DND-41 (cell line): ENCODE results near the gene SMC5.

ENCODE experiments used
- ATAC-seq: fragments of 200-7000 bp; cut with Tn5 transposase; 3 replicates; pipeline ENCODE4 v1.9.1; 2021; ENCODE audit warnings: low read depth; ENCODE audit not compliant: insufficient read depth
- DNase-seq: peaks from one replicate; pipeline ENCODE4 v3.0.0-alpha.2; 2020
- H2AFZ ChIP-seq: 2 replicates; pipeline ENCODE4 v1.6.0; 2012; ENCODE audit warnings: low read depth, low read length
- H3K27ac ChIP-seq: 2 replicates; pipeline ENCODE4 v1.5.1; 2012; ENCODE audit warnings: low read length, inconsistent platforms
- H3K27me3 ChIP-seq: fragments of 200-600 bp; sonication (generic); 2 replicates; pipeline ENCODE4 v1.6.0; 2012; ENCODE audit warnings: low read length, mild to moderate bottlenecking, inconsistent platforms; ENCODE audit not compliant: insufficient read depth, poor library complexity
- H3K36me3 ChIP-seq: 2 replicates; pipeline ENCODE4 v1.5.1; 2012; ENCODE audit warnings: low read length, inconsistent platforms; ENCODE audit not compliant: insufficient read depth
- H3K4me1 ChIP-seq: 2 replicates; pipeline ENCODE4 v1.5.1; 2012; ENCODE audit warnings: mild to moderate bottlenecking, low read length; ENCODE audit not compliant: insufficient read depth
- H3K4me2 ChIP-seq: 2 replicates; pipeline ENCODE4 v1.6.0; 2012; ENCODE audit warnings: mild to moderate bottlenecking, moderate library complexity, low read length, inconsistent platforms; ENCODE audit not compliant: insufficient read depth
- H3K4me3 ChIP-seq, 2 experiments: fragments of 200-600 bp in 1 of 2; shearing (Covaris generic) in 1 of 2; 2 replicates each; pipeline ENCODE4 v1.5.1; 2012 to 2016; ENCODE audit warnings: inconsistent platforms in 2 of 2, low read length in 2 of 2, mild to moderate bottlenecking in 2 of 2, low read depth in 1 of 2, moderate library complexity in 1 of 2
- H3K79me2 ChIP-seq: 2 replicates; pipeline ENCODE4 v1.6.0; 2012; ENCODE audit warnings: low read length, inconsistent platforms; ENCODE audit not compliant: insufficient read depth
- H3K9ac ChIP-seq: 2 replicates; pipeline ENCODE4 v1.6.0; 2012; ENCODE audit warnings: low read depth, mild to moderate bottlenecking, inconsistent platforms, low read length, moderate library complexity
- H3K9me3 ChIP-seq: 2 replicates; pipeline ENCODE4 v1.5.1; 2012; ENCODE audit warnings: low read length, moderate library complexity, mild to moderate bottlenecking, inconsistent platforms; ENCODE audit not compliant: insufficient read depth, severe bottlenecking
- H4K20me1 ChIP-seq: 2 replicates; pipeline ENCODE4 v1.6.0; 2012; ENCODE audit warnings: low read length; ENCODE audit not compliant: insufficient read depth
- EZH2 ChIP-seq: IDR thresholded peaks from 3 replicates; pipeline ENCODE4 v1.6.1; 2012; ENCODE audit warnings: borderline replicate concordance, low read depth, mild to moderate bottlenecking, moderate library complexity, low read length, inconsistent platforms; ENCODE audit not compliant: severe bottlenecking
- TF ChIP-seq, protein P1 (sequence below): IDR thresholded peaks from 2 replicates; pipeline ENCODE4 v1.5.1; 2012; ENCODE audit warnings: borderline replicate concordance, low read length, moderate library complexity, mild to moderate bottlenecking; ENCODE audit not compliant: poor library complexity, severe bottlenecking; ENCODE audit errors: extremely low read depth

Gene SMC5

DNA sequence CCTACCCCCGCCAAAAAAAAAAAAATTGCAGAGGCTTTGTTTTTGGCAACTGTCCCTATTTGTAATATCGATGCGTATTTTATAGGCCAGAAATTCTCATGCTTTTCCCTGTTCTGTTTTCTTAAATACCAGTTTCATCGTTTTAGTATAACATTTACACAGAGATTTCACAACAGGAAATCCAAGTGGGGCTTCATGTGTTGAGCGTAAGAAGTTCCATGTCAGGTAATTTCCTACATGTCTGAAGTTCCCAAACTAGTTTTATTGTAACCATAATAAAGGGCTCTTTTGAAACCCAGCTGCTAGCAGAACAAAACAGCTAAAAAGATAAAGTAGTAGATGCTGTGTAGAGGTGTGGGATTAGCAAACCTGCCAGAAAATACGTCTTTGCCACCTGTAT is 4.2 kb downstream of the SMC5 start:
- DNase-seq (no peak), ATAC-seq (no peak)
- Histone ChIP-seq H3K36me3 (peaks cover 73% of the 10 kb centered on the region), H3K4me1 (peaks cover 44% of the 10 kb centered on the region), H4K20me1 (peaks cover 53% of the 10 kb centered on the region), H3K79me2 (peaks cover 90% of the 10 kb centered on the region), H3K9me3 (no peaks in the 10 kb centered on the region), H3K27ac (no peak overlapping the region), H3K4me2 (peak overlapping the region; percentile 78; the same call in 1 of the 2 replicates), H3K27me3 (no peaks in the 10 kb centered on the region), H3K9ac (no peak overlapping the region), H3K4me3 (no peak overlapping the region; a peak in 1 of 4 replicates), H2AFZ (no peak overlapping the region)
- TF ChIP-seq EZH2: no peak
- TF ChIP-seq, protein P1, sequence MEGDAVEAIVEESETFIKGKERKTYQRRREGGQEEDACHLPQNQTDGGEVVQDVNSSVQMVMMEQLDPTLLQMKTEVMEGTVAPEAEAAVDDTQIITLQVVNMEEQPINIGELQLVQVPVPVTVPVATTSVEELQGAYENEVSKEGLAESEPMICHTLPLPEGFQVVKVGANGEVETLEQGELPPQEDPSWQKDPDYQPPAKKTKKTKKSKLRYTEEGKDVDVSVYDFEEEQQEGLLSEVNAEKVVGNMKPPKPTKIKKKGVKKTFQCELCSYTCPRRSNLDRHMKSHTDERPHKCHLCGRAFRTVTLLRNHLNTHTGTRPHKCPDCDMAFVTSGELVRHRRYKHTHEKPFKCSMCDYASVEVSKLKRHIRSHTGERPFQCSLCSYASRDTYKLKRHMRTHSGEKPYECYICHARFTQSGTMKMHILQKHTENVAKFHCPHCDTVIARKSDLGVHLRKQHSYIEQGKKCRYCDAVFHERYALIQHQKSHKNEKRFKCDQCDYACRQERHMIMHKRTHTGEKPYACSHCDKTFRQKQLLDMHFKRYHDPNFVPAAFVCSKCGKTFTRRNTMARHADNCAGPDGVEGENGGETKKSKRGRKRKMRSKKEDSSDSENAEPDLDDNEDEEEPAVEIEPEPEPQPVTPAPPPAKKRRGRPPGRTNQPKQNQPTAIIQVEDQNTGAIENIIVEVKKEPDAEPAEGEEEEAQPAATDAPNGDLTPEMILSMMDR: no peak

DNA sequence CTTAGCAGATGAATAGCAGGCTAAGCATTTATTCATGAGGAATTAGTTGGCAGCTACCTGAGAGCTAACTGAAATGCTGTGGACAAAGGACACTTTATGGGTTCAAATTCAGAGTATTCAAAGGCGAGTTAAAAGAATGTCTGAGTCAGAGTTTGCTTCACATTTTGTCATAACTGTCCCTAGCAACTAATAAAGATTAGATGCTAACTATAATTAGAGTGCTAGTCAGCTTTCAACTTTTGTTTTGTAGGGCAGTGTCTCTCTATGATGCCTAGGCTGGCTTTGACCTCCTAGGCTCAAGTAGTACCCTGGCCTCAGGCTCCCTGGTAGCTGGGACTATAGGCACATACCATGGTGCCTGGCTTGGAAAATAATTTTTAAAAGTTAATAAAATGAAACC is 4.6 kb downstream of the SMC5 start:
- H3K9me3 ChIP-seq: no peaks in the 10 kb centered on the region
- DNase-seq (no peak), ATAC-seq (no peak)
- no peaks in the 10 kb centered on the region for H3K27me3 ChIP-seq
- TF ChIP-seq, protein P1: no peak
- TF ChIP-seq EZH2: no peak
- H3K4me3 ChIP-seq: no peak overlapping the region; a peak in 1 of 4 replicates
- H3K36me3 ChIP-seq: peaks cover 73% of the 10 kb centered on the region
- H2AFZ ChIP-seq: no peak overlapping the region
- H3K9ac ChIP-seq: no peak overlapping the region
- peaks cover 39% of the 10 kb centered on the region for H3K4me1 ChIP-seq
- H3K27ac ChIP-seq: no peak overlapping the region
- peaks cover 53% of the 10 kb centered on the region for H4K20me1 ChIP-seq
- peaks cover 86% of the 10 kb centered on the region for H3K79me2 ChIP-seq
- H3K4me2 ChIP-seq: peak overlapping the region; percentile 78; the same call in 1 of the 2 replicates

DNA sequence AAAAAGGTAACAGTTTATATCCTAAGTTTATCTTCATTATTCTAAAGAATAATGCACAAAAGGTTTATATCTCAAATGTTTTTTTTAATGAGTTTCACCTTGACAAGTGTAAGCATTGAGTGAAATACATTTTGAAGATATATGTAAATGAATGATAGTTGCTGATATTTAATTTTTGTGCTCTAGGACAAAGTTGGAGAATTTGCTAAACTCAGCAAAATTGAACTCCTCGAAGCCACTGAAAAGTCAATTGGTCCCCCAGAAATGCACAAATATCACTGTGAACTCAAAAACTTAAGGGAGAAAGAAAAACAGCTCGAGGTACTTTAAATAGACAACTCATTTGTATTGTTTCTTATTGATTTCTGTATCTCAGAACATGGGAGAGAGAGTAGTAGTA is 19.5 kb downstream of the SMC5 start:
- no peaks in the 10 kb centered on the region for H3K9me3 ChIP-seq
- TF ChIP-seq, protein P1: no peak
- no peak for TF ChIP-seq EZH2
- H3K4me2 ChIP-seq: no peak overlapping the region
- H3K27me3 ChIP-seq: no peaks in the 10 kb centered on the region
- peaks cover 9% of the 10 kb centered on the region; the same call in 1 of the 2 replicates for H4K20me1 ChIP-seq
- H3K4me1 ChIP-seq: no peaks in the 10 kb centered on the region
- no peak overlapping the region for H3K9ac ChIP-seq
- no peak overlapping the region for H3K4me3 ChIP-seq
- DNase-seq (no peak), ATAC-seq (no peak)
- H3K79me2 ChIP-seq: peaks cover 27% of the 10 kb centered on the region
- no peak overlapping the region for H3K27ac ChIP-seq
- H3K36me3 ChIP-seq: peaks cover 59% of the 10 kb centered on the region
- H2AFZ ChIP-seq: no peak overlapping the region

DNA sequence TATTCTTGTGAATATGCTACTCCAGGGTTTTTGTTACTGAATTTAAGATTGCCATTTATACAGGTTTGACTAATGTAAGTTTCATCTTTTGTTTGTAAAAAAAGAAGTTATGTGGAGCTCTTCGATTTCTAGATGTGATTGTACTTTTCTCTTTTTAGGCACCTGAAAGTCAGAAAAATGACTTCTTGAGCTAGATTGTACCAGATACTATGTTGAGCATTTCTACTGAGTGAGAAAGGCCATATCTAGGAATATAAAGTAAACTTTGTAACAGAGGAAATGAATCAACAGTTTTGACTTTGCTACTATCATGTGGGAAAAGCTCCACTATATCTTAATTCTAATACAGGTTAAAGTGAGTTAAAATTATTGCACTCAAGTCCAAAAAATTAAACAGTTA is 25.1 kb downstream of the SMC5 start:
- Histone ChIP-seq H3K27me3 (no peaks in the 10 kb centered on the region), H4K20me1 (no peaks in the 10 kb centered on the region), H3K4me1 (no peaks in the 10 kb centered on the region), H3K9me3 (no peaks in the 10 kb centered on the region), H3K36me3 (peaks cover 84% of the 10 kb centered on the region), H3K4me3 (no peak overlapping the region), H3K4me2 (no peak overlapping the region), H2AFZ (no peak overlapping the region), H3K27ac (no peak overlapping the region), H3K79me2 (peaks cover 5% of the 10 kb centered on the region), H3K9ac (no peak overlapping the region)
- ATAC-seq (no peak), DNase-seq (no peak)
- no peak for TF ChIP-seq EZH2
- TF ChIP-seq, protein P1: no peak
